Stimulated activated CD8-positive, alpha-beta memory T cell treated with anti-CD3 and anti-CD28 coated beads, Interleukin-15, amount 100 ng/mL, for 48 hours (primary cell): Measurements from ENCODE around the gene TIAM2.

Experiments used
- DNase-seq, 2 donors: peaks; one replicate each; pipeline ENCODE4 v3.0.0-alpha.2; 2020; ENCODE audit warnings: low read depth in 2 of 2

Gene TIAM2

GRCh38 chr6:155024391-155025027 is 29.4 kb downstream of the TIAM2 start:
- no peak for DNase-seq

DNA sequence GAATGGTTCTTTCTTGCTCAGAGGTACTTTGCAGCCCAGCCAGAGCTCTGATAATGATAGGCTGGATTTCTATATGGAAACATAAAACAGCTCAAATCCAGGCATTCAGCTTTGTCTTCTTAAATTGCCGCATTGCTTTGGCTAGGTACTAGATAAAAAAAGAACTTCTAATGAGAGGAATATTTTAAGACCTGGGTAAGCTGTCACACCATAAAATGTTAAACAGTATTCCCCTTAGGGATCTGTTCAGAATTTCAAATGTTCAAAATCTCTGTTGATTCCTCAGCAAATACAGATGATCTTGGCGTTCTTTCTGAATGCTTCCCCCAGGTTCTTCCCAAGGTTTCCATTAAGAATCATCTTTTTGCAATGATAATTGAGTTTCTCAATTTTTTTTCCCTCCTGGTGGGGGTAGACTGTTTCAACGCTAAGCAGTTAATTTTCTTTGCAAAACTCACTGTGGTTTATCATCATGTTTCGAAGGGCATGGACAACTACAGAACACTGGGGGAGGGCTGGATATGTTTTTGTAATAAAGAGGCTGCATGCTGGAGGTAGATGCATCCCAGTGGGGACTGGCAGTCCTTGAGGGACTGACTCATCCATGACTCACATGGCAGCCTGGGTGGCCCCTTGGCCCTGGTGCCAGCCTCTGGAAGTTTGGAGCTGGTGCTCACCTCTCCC is 31.0 kb downstream of the TIAM2 start:
- no peak for DNase-seq

DNA sequence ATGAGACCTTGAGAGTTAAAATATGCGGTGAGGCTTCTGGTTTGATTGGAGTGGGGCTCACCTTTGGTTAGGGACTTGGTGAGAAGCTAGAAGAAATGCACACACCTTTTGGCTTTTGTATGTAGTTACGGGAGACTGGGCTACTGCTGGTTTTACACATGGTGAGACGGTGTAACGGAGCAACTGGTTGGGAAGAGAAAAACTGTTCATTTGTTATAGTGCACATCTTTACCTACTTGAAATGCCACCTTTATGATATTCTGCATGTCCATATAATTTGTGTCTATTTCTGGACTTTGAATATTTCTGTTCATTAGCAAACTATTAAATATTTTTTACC is 31.6 kb downstream of the TIAM2 start:
- no peak for DNase-seq

DNA sequence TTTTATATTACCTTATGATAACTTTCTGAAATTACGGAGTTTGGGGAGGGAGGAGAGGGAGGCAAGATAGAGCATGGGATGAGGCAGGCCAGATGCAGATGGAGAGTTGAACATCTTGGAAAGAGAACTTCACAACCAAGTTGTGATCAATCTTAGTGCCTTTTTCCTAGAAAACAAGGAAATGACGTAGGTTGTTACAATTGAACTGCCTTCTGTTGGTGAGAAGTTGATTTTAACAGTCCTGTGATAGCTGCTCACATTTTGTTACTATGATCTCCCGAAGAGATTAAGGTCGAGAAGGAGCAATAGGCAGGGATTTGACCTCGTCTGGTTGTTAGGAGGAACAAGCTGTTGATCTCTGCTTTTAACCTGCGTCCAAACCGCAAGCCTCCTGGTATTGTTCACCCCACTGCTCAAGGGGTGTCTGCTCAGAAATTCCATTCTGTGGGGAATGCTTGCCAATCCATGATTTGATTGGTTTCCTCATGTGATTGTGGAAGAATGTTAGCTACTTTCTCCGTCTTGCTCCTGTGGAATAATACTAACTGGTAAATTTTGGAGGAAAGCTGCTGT is 35.1 kb downstream of the TIAM2 start:
- DNase-seq, result no peak

DNA sequence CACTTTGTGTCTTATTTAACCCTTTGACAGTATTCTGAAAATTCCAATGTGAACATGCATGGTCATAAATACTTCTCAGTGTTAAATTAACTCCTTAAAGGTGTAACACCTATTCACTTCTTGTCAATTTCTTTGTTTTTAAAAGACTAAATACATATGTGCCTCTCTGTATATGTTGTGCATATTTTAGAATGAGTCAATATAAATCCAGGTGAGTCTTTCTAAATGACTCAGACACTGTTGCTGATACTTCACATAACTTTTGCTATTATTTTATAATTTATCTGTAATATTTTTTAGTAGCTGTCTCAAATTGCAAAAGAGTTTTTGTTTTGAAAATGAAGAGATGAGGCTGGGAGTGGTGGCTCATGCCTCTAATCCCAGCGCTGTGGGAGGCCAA is 36.0 kb downstream of the TIAM2 start:
- DNase-seq, result no peak

DNA sequence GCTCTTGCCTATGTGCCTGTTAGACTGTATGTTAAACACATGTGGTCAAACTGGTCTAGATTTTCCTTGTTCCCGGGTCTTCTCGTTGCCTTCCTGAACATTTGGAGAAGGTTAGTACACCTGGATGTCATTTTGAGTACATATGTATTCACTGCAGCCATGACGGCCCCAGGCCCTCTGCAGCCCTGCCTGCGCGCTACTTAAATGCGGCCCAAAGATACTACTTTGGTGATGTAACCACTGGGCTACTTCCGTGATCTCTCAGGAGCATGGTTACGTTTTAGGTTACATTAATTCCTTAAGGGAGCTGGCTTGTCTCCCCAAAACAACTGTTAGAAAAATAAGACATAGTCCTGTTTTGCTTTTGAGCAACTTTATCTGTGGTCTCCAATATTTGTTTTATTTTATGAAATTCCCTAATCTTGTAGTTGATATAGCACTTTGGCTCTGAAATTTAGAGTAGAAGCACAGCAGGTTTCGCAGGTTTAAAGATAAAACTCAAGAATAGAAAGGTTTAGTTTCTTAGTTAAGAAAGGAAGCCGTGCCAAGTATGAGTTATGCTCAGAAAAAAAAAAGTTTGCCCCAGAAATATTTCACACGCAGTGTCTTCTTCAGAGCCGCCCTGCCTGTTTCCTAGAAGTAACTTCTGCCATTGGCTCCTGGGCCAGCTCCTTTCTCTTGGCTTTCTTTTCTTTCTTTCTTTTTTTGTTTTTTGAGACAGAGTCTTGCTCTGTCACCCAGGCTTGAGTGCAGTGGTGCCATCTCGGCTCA is 38.1 kb downstream of the TIAM2 start:
- DNase-seq, result no peak

- DNase-seq, result no peak
These were observed 41.8 kb downstream of the TIAM2 start for GRCh38 chr6:155036907-155037306.

- DNase-seq, result no peak
These were observed 43.0 kb downstream of the TIAM2 start for GRCh38 chr6:155038104-155038503.

DNA sequence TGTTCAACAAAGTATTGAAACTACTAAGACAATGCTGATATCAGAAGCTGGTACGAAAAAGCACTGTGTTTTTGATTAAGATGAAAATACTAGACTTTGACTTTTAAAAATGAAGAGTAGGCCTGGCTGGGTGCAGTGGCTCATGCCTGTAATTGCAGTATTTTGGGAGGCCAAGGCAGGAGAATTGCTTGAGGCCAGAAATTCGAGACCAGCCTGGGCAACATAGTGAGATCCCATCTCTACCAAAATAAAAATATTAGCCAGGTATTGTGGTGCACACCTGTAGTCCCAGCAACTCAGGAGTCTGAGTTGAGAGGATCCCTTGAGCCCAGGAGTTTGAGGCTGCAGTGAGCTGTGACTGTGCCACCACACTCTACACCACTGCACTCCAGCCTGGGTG is 43.4 kb downstream of the TIAM2 start:
- DNase-seq, result no peak

DNA sequence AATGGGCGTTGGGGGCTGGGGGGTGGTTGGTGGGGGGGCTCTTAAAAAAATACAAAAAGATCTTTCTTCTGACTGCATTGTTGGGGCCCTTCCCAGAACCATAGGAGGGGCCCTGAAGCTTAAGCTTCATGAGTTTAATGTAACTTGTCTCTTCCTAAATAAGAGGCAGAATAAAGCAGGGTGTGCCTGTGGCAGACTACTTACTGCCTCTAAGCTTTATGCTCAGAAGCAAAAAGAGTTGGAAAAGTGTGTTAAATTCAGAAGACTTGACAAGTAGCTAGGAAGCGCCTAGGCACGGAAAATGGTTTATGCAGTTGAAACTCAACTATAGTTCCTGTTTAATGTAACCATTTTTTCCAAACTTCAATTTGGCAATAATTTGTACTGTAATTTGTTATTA is 44.5 kb downstream of the TIAM2 start:
- DNase-seq, result no peak

- DNase-seq, result no peak
These were observed 45.0 kb downstream of the TIAM2 start for GRCh38 chr6:155040154-155040553.

DNA sequence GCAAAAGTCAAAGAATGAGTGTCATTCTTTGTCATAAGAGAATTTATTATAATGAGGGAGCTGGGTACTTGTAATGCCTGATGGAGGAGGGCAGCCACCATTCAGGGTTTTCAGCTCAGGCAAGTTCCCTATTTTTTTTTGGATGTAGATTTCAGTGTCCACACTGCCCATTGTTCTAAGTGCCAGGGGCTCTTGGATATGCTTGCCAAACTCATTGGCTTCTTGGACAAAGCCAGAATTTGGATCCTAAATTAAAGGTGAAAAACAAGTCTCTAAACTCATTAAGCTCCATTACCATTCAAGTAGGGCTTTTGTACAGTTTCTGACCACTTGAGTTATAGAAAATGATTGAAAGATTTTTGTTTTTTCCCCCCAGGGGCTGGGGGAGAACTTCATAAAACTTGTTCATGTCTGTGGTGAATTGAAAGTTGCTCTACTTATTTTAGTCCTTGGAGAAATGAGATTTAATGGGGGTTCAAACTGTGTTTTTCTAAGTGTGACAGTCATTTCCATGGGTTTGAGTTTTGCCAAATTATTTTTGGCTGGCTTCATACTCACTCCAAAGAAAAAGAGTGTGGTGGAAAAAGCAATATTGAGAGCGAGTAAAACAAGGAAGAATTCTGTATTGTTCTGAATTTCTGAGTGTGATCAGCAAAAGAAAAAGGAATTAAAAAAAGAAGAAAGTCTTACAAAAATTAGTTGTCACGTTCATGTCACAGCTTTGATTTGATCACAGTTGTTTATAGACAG is 46.0 kb downstream of the TIAM2 start:
- no peak for DNase-seq

DNA sequence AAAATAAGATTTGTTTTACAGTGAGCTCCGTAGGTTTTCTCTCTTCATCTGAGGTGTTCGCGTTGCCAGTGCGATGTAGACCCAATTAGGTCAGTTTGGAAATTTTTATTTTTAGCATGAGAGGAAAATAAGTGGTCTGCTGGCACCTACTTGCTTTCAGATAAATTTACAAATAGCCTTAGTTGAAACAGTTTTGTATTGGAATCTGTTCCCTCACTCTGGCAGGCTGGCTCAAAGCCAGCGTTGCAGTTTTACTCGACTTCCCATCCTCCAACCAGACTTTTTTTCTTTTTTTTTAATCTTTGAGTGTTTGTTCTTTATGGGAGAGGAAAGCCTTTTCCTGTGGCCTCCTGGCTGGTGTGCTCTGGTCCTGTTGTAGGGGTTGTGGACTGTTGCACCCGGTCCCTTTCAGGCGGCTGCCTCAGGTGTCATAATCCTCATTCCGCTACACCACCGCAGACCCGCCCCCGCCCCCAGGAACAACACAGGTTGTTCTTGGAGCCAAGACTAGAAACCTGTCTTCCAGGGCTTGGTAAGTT is 46.7 kb downstream of the TIAM2 start:
- no peak for DNase-seq

GRCh38 chr6:155042983-155043382 is 47.9 kb downstream of the TIAM2 start:
- DNase-seq, result no peak

DNA sequence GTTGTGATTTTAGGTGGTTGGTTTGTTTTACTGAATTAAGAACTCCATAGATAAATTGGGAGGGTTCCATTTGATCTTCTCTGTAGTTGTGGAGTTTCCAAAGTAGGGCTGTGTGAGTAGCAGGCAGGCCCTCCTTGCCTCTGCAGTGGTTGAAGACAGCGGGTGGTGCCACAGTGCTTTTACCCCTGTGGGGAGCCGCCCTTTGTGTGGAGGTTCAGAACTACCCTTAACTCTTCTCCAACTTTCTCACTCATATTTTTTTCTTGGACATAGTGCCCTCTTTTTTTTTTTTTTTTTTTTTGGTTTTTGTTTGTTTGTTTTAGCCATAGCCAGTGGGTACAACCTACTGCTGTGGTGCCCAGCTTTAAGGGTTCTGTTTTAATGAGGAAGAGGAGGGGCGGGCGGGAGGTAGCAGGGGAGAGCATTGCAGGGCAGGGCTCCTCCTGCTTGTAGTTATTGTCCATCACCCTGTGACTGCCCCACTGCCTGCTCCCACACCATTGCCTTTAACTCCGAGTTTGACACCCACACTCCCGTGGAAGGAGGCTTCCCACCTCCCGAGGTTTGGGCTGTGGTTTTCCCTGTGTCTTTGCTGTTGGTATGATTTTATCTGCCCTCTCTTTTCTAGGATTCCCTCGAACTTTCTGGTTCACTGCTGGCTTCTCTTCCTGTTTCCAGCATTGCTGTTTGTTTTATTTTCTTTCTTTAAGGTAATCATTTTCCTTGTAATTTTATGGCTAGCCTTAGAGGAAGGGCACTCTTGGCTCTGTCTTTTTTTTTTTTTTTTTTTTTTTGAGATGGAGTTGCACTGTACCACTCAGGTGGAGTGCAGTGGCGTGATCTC is 50.7 kb downstream of the TIAM2 start:
- no peak for DNase-seq

GRCh38 chr6:155047523-155047922 is 52.4 kb downstream of the TIAM2 start:
- DNase-seq, result no peak

DNA sequence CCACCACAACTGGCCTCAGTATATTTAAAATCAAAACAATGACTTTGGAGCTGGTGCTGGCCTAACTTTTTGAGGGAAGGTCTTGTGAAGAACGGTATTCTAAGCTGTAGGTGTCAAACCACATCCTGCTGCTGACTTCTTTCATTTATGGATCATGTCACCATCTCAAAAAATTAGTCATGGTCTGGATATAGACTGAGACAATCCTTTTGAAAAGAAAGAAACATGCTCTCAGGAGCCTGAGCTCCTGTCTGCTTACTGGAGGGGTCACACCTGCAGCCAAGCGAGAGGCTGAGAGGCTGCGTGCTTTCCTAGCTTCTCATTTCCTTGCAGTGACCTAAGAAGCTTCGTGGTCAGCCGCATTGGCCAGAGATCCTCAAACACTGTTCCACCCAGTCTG is 55.2 kb downstream of the TIAM2 start:
- DNase-seq, result peak; percentile 31 to 42

DNA sequence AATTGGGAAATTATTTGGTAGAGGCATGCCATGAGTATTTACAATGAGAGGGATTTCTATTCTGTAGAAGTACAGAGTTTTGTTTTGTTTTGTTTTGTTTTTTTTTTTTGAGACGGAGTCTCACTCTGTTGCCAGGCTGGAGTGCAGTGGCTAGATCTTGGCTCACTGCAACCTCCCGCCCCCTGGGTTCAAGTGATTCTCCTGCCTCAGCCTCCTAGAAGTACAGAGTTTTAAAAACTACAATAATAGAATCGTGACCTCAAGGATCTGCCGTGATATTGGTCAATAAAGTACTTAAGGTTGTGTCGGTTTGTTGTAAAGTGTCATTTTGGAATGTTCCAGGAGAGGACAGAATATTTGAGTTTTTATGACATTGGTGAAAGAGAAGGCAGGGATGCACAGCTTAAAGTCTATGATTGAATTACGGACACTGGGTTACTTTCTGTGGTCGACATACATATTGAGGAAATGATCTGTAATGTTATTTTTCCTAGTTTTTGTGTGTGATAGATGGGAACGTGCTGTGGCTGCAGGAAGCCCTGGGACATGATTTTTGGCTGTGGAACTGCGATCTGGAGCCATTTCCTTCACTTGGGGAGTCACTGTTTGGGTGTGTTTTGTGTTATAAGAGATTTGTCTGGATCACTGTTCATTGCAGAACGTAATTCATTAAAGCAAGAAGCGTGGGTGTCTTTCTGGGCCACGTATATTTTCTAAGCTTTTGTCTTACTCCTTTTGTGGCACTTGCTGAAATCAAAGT is 59.6 kb downstream of the TIAM2 start:
- no peak for DNase-seq

GRCh38 chr6:155055729-155056128 is 60.6 kb downstream of the TIAM2 start:
- DNase-seq, result no peak

- no peak for DNase-seq
These were observed 61.6 kb downstream of the TIAM2 start for GRCh38 chr6:155056756-155057155.
